Hepatocyte (in vitro differentiated cells): ENCODE measurements around the gene GBX1. TPM values are rescaled to one million over a fixed set of nuclear protein-coding genes. Genes with fewer than 3 reads are reported as not detected.
A peak's percentile ranks its signal among the peaks of the same experiment; 100 is the strongest.

Experiments used
- DNase-seq: peaks from one replicate; pipeline ENCODE4 v3.0.0-alpha.2; 2016; ENCODE audit warnings: low spot score
- H2AFZ ChIP-seq: fragments of 200-600 bp; sonication (generic); 2 replicates; pipeline ENCODE4 v1.6.0; 2016; ENCODE audit warnings: antibody characterized with exemption, mild to moderate bottlenecking
- H3K27ac ChIP-seq: fragments of 200-600 bp; sonication (generic); 2 replicates; pipeline ENCODE4 v1.5.1; 2016; ENCODE audit warnings: mild to moderate bottlenecking
- H3K27me3 ChIP-seq: fragments of 200-600 bp; sonication (generic); 2 replicates; pipeline ENCODE4 v1.6.1; 2016
- H3K36me3 ChIP-seq: fragments of 200-600 bp; sonication (generic); replicated peaks from 2 replicates; pipeline ENCODE4 v1.5.1; 2016; ENCODE audit warnings: low read depth; ENCODE audit not compliant: insufficient read depth
- H3K4me1 ChIP-seq: fragments of 200-600 bp; sonication (generic); 2 replicates; pipeline ENCODE4 v1.5.1; 2016; ENCODE audit warnings: mild to moderate bottlenecking, moderate library complexity; ENCODE audit not compliant: insufficient read depth
- H3K4me2 ChIP-seq: fragments of 200-600 bp; sonication (generic); 2 replicates; pipeline ENCODE4 v1.6.0; 2016
- H3K4me3 ChIP-seq: fragments of 200-600 bp; sonication (generic); 2 replicates; pipeline ENCODE4 v1.5.1; 2016; ENCODE audit warnings: mild to moderate bottlenecking
- H3K79me2 ChIP-seq: fragments of 200-600 bp; sonication (generic); 2 replicates; pipeline ENCODE4 v1.6.0; 2017; ENCODE audit warnings: mild to moderate bottlenecking
- H3K9me2 ChIP-seq: fragments of 200-600 bp; sonication (generic); replicated peaks from 2 replicates; pipeline ENCODE4 v1.6.0; 2017; ENCODE audit warnings: mild to moderate bottlenecking; ENCODE audit not compliant: insufficient read depth
- H3K9me3 ChIP-seq: fragments of 200-600 bp; sonication (generic); 2 replicates; pipeline ENCODE4 v1.5.1; 2016; ENCODE audit warnings: low read depth, mild to moderate bottlenecking
- H4K20me1 ChIP-seq: fragments of 200-600 bp; sonication (generic); 2 replicates; pipeline ENCODE4 v1.6.0; 2016; ENCODE audit warnings: mild to moderate bottlenecking; ENCODE audit not compliant: insufficient read depth, poor library complexity, severe bottlenecking
- EZH2 ChIP-seq: fragments of 200-600 bp; sonication (generic); IDR thresholded peaks from 2 replicates; pipeline ENCODE4 v1.6.1; 2016; ENCODE audit warnings: antibody characterized with exemption, mild to moderate bottlenecking, borderline replicate concordance
- EZH2phosphoT487 ChIP-seq: fragments of 200-600 bp; sonication (generic); IDR thresholded peaks from one replicate; pipeline ENCODE4 v1.6.1; 2018; ENCODE audit warnings: antibody characterized with exemption, mild to moderate bottlenecking, low read depth, moderate library complexity; ENCODE audit not compliant: unreplicated experiment, severe bottlenecking
- WGBS: methylation state at CpG from one replicate; pipeline ENCODE4 v1.1.6; 2016; ENCODE audit warnings: low lambda C conversion rate; ENCODE audit errors: missing lambda C conversion rate; 5-methylcytosine and 5-hydroxymethylcytosine counted together
- polyA plus RNA-seq: library from polyadenylated mRNA; unstranded; fragments of >200 nt; fragmentation: Nextera tagmentation; extraction: Ambion mirVana; gene quantifications from 2 replicates; pipeline ENCODE4 v1.2.1, GENCODE V29; 2016
- total RNA-seq: library from RNA; depleted of rRNA; stranded (reverse); fragments of >200 nt; gene quantifications from 2 replicates; pipeline ENCODE4 v1.2.3, GENCODE V29; 2014
- TF ChIP-seq, protein P1 (sequence below): fragments of 200-600 bp; sonication (generic); IDR thresholded peaks from 2 replicates; pipeline ENCODE4 v1.5.1; 2016; ENCODE audit warnings: antibody characterized with exemption, mild to moderate bottlenecking; ENCODE audit not compliant: poor library complexity

Gene GBX1
- total and polyA plus RNA-seq, 2 experiments from 2014 or later = not detected

DNA sequence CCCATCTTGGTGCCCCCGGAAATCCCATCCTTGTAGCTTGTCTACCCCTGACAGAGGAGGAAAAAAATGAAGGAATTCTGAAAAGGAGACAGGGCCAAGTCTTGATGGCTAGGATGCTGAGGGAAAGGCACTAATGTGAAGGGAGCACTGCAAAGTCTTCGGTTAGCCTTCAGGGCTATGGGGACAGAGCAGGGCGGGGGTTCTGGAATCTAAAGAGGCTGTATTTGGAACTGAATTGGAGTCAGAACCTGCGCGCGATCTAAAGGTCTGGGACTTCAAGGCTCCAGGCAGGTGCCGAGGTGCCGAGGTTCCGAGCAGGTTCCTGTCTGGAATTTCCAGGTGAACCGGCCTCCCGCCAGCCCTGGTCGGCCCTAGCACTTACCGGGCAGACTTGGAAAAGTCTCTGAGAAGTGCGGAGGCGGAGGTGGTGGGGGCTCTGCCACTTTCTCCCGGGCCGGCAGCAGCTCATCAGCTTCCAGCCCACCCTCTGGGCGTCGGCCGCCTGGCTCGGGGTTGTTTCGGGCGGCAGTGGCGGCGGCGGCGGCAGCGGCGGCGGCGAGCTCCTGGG lies 781 bp downstream of the GBX1 start:
- Histone ChIP-seq H3K27ac (no peak overlapping the region), H3K27me3 (peaks cover 92% of the 10 kb centered on the region), H2AFZ (peak overlapping the region; percentile 49), H3K9me2 (no peaks in the 10 kb centered on the region), H3K4me3 (peak overlapping the region; percentile 42), H3K4me2 (peak overlapping the region; percentile 97), H3K79me2 (no peaks in the 10 kb centered on the region), H3K36me3 (no peaks in the 10 kb centered on the region), H3K9me3 (no peaks in the 10 kb centered on the region), H3K4me1 (peaks cover 9% of the 10 kb centered on the region), H4K20me1 (no peaks in the 10 kb centered on the region)
- no peak for TF ChIP-seq EZH2phosphoT487
- TF ChIP-seq, protein P1, sequence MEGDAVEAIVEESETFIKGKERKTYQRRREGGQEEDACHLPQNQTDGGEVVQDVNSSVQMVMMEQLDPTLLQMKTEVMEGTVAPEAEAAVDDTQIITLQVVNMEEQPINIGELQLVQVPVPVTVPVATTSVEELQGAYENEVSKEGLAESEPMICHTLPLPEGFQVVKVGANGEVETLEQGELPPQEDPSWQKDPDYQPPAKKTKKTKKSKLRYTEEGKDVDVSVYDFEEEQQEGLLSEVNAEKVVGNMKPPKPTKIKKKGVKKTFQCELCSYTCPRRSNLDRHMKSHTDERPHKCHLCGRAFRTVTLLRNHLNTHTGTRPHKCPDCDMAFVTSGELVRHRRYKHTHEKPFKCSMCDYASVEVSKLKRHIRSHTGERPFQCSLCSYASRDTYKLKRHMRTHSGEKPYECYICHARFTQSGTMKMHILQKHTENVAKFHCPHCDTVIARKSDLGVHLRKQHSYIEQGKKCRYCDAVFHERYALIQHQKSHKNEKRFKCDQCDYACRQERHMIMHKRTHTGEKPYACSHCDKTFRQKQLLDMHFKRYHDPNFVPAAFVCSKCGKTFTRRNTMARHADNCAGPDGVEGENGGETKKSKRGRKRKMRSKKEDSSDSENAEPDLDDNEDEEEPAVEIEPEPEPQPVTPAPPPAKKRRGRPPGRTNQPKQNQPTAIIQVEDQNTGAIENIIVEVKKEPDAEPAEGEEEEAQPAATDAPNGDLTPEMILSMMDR = no peak
- TF ChIP-seq EZH2 = peak; percentile 99
- WGBS = 9% methylated on average over 25 of the region's 31 CpGs
- no peak for DNase-seq

- no peaks in the 10 kb centered on the region for H3K9me3 ChIP-seq
- peaks cover 1% of the 10 kb centered on the region for H3K4me1 ChIP-seq
- no peaks in the 10 kb centered on the region for H3K36me3 ChIP-seq
- WGBS = 62% methylated on average over 1 of the region's 1 CpG
- no peak for DNase-seq
- no peak overlapping the region for H3K4me2 ChIP-seq
- H4K20me1 ChIP-seq = no peaks in the 10 kb centered on the region
- H2AFZ ChIP-seq = no peak overlapping the region
- no peak overlapping the region for H3K27ac ChIP-seq
- H3K79me2 ChIP-seq = no peaks in the 10 kb centered on the region
- H3K9me2 ChIP-seq = no peaks in the 10 kb centered on the region
- no peak for TF ChIP-seq EZH2phosphoT487
- no peak for TF ChIP-seq EZH2
- TF ChIP-seq, protein P1 = no peak
- no peak overlapping the region for H3K4me3 ChIP-seq
- H3K27me3 ChIP-seq = peaks cover 83% of the 10 kb centered on the region
Measured at GRCh38 chr7:151161757-151162156, 5.7 kb downstream of the GBX1 start.

DNA sequence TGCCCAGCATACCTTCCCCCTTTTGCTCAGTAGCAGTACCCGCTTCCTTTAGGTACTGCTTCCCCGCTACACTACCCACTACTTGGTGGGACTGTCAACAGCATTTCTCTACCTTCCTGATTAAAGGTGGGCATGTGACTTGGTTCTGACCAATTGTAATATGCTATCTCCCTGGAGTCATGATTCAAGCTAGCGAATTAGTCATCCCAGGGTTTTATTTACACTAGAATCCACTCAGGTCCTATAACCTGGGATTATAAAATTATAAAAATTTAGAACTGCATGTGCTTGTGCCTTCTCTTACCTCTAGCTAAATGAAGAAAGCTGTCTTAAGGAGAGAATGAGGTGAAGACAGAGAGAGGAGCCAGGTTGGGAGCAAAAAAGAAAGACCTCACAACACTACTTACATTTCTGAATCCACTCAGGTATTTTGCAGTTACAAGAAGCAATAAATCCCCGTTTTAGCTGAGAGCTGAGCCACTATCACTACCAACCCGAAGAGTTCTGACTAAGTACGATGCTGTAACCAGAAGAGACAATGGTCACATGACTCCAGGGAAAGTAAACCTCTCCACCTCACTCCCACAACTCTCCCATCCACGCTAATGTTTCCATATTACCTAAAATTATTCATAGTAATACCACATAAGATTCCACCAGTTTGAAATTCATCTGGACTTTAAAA lies 9.7 kb downstream of the GBX1 start:
- Histone ChIP-seq H3K79me2 (no peaks in the 10 kb centered on the region), H3K9me2 (no peaks in the 10 kb centered on the region), H3K4me1 (no peaks in the 10 kb centered on the region), H3K4me2 (no peak overlapping the region), H3K36me3 (no peaks in the 10 kb centered on the region), H3K9me3 (no peaks in the 10 kb centered on the region), H4K20me1 (no peaks in the 10 kb centered on the region), H2AFZ (no peak overlapping the region), H3K27ac (no peak overlapping the region), H3K27me3 (peaks cover 52% of the 10 kb centered on the region), H3K4me3 (no peak overlapping the region)
- TF ChIP-seq EZH2phosphoT487 (no peak), EZH2 (no peak)
- TF ChIP-seq, protein P1 = no peak
- DNase-seq = no peak
- WGBS = 50% methylated on average over 7 of the region's 7 CpGs
